Skin epidermis (tissue), 12 donors: ENCODE measurements around the gene PRDM1.

Experiments used
- H3K27ac ChIP-seq, 21 experiments: fragments of 200-600 bp; sonication (generic) in 11 of 21; one replicate each; pipeline ENCODE4 v1.5.0; 2020; ENCODE audit warnings: mild to moderate bottlenecking in 3 of 21, inconsistent platforms in 2 of 21, moderate library complexity in 2 of 21
- H3K4me3 ChIP-seq, 7 experiments: fragments of 200-600 bp; sonication (generic) in 2 of 7; one replicate each; pipeline ENCODE4 v1.5.0; 2020; ENCODE audit warnings: inconsistent platforms in 2 of 7, mild to moderate bottlenecking in 2 of 7, moderate library complexity in 1 of 7

The PRDM1 gene

GRCh38 chr6:106085984-106086813, at the start of gene PRDM1:
PRDM1 (plus strand) TSS chr6:106086336; CDS start chr6:106086554, 218 bp downstream.
- peak within 1 kb of the TSS; percentile 32 to 93 (median 83) for H3K27ac ChIP-seq
- H3K4me3 ChIP-seq: peak within 1 kb of the TSS; percentile 44 to 73 (median 59)

- Histone ChIP-seq H3K27ac (no peak overlapping the region), H3K4me3 (no peak overlapping the region)
Observed at GRCh38 chr6:106037060-106037459, 49.1 kb upstream of the PRDM1 start.

- Histone ChIP-seq H3K27ac (no peak overlapping the region), H3K4me3 (no peak overlapping the region)
Observed at GRCh38 chr6:106039897-106040592, 46.1 kb upstream of the PRDM1 start.

- no peak overlapping the region for H3K27ac ChIP-seq
- H3K4me3 ChIP-seq: no peak overlapping the region
Observed at GRCh38 chr6:106044151-106044550, 42.0 kb upstream of the PRDM1 start.

- H3K4me3 ChIP-seq: no peak overlapping the region
- no peak overlapping the region for H3K27ac ChIP-seq
Observed at GRCh38 chr6:106045077-106045476, 41.1 kb upstream of the PRDM1 start.

- H3K27ac ChIP-seq: no peak overlapping the region
- H3K4me3 ChIP-seq: no peak overlapping the region
Observed at GRCh38 chr6:106046116-106046853, 39.9 kb upstream of the PRDM1 start.

- Histone ChIP-seq H3K27ac (no peak overlapping the region), H3K4me3 (no peak overlapping the region)
Observed at GRCh38 chr6:106046854-106047200, 39.3 kb upstream of the PRDM1 start.

- no peak overlapping the region for H3K4me3 ChIP-seq
Observed at GRCh38 chr6:106048336-106048735, 37.8 kb upstream of the PRDM1 start.

GRCh38 chr6:106050538-106050937, 35.6 kb upstream of the PRDM1 start:
- Histone ChIP-seq H3K4me3 (no peak overlapping the region), H3K27ac (no peak overlapping the region)

More at GRCh38 chr6:106048336-106048735, 37.8 kb upstream of the PRDM1 start:
- no peak overlapping the region for H3K27ac ChIP-seq

- Histone ChIP-seq H3K27ac (no peak overlapping the region), H3K4me3 (no peak overlapping the region)
Observed at GRCh38 chr6:106051226-106051625, 34.9 kb upstream of the PRDM1 start.

GRCh38 chr6:106053484-106054205, 32.5 kb upstream of the PRDM1 start:
- Histone ChIP-seq H3K27ac (no peak overlapping the region), H3K4me3 (no peak overlapping the region)

GRCh38 chr6:106055489-106055888, 30.6 kb upstream of the PRDM1 start:
- Histone ChIP-seq H3K4me3 (no peak overlapping the region), H3K27ac (no peak overlapping the region)

GRCh38 chr6:106056060-106056745, 29.9 kb upstream of the PRDM1 start:
- H3K4me3 ChIP-seq: no peak overlapping the region
- H3K27ac ChIP-seq: peak overlapping the region in 3 of 21 experiments; percentile 5 to 52 (median 20)

- no peak overlapping the region for H3K4me3 ChIP-seq
- H3K27ac ChIP-seq: peak overlapping the region in 1 of 21 experiments; percentile 5
Observed at GRCh38 chr6:106056746-106057390, 29.3 kb upstream of the PRDM1 start.

- Histone ChIP-seq H3K4me3 (no peak overlapping the region), H3K27ac (no peak overlapping the region)
Observed at GRCh38 chr6:106059331-106059730, 26.8 kb upstream of the PRDM1 start.

- H3K4me3 ChIP-seq: no peak overlapping the region
- no peak overlapping the region for H3K27ac ChIP-seq
Observed at GRCh38 chr6:106060167-106060566, 26.0 kb upstream of the PRDM1 start.

- Histone ChIP-seq H3K27ac (peak overlapping the region in 1 of 21 experiments; percentile 43), H3K4me3 (no peak overlapping the region)
Observed at GRCh38 chr6:106063448-106063850, 22.7 kb upstream of the PRDM1 start.

- no peak overlapping the region for H3K4me3 ChIP-seq
Observed at GRCh38 chr6:106064142-106064541, 22.0 kb upstream of the PRDM1 start.

GRCh38 chr6:106064756-106065155, 21.4 kb upstream of the PRDM1 start:
- peak overlapping the region in 1 of 21 experiments; percentile 34 for H3K27ac ChIP-seq
- H3K4me3 ChIP-seq: no peak overlapping the region

More at GRCh38 chr6:106064142-106064541, 22.0 kb upstream of the PRDM1 start:
- H3K27ac ChIP-seq: peak overlapping the region in 1 of 21 experiments; percentile 43
